Measurements from ENCODE around the gene LAPTM5. TPM values are rescaled to one million over a fixed set of nuclear protein-coding genes. Genes with fewer than 3 reads are reported as not detected.

Gene LAPTM5
- total RNA-seq, 1 donor from 2014 or later: not detected

DNA sequence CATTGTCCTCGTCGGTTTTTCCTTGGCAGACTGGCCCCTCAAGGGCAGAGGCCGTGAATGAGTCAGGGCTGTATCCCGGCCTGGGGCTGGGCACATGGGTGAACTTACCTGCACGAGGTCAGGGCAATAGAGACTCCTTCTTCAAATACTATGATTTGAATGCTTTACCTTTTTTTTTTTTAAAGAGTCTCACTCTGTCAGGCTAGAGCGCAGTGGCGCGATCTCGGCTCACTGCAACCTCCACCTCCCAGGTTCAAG lies 5.0 kb downstream of the LAPTM5 start:
- H3K4me1 ChIP-seq: no peaks in the 10 kb centered on the region
- H3K27ac ChIP-seq: no peak overlapping the region
- no peaks in the 10 kb centered on the region for H3K79me2 ChIP-seq (ENCODE audit: low read depth)
- no peak overlapping the region for H3K9ac ChIP-seq
- Mint-ChIP-seq H3K4me1 (peaks cover 5% of the 10 kb centered on the region), H3K27ac (no peak overlapping the region), H3K36me3 (no peaks in the 10 kb centered on the region), H3K27me3 (ENCODE audit: insufficient read depth, low read depth) (peaks cover 10% of the 10 kb centered on the region), H3K4me3 (no peak overlapping the region), H3K9me3 (no peaks in the 10 kb centered on the region)
- no peaks in the 10 kb centered on the region for H3K9me3 ChIP-seq (ENCODE audit: low read depth)
- no peaks in the 10 kb centered on the region for H3F3A ChIP-seq (ENCODE audit: low read depth)
- no peak overlapping the region for H3K4me2 ChIP-seq
- no peaks in the 10 kb centered on the region for H4K20me1 ChIP-seq (ENCODE audit: low read depth)
- no peak overlapping the region for H3K4me3 ChIP-seq
- H2AFZ ChIP-seq (replicated peaks): no peak overlapping the region
- TF ChIP-seq, protein P1, sequence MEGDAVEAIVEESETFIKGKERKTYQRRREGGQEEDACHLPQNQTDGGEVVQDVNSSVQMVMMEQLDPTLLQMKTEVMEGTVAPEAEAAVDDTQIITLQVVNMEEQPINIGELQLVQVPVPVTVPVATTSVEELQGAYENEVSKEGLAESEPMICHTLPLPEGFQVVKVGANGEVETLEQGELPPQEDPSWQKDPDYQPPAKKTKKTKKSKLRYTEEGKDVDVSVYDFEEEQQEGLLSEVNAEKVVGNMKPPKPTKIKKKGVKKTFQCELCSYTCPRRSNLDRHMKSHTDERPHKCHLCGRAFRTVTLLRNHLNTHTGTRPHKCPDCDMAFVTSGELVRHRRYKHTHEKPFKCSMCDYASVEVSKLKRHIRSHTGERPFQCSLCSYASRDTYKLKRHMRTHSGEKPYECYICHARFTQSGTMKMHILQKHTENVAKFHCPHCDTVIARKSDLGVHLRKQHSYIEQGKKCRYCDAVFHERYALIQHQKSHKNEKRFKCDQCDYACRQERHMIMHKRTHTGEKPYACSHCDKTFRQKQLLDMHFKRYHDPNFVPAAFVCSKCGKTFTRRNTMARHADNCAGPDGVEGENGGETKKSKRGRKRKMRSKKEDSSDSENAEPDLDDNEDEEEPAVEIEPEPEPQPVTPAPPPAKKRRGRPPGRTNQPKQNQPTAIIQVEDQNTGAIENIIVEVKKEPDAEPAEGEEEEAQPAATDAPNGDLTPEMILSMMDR (IDR thresholded peaks at IDR 0.05): no peak
- no peak for TF ChIP-seq EZH2phosphoT487 (IDR thresholded peaks at IDR 0.05)
- TF ChIP-seq EZH2 (IDR thresholded peaks at IDR 0.05): no peak
- no peaks in the 10 kb centered on the region for H3K27me3 ChIP-seq
- no peaks in the 10 kb centered on the region for H3K36me3 ChIP-seq
- DNase-seq (ENCODE audit: low spot score): no peak

DNA sequence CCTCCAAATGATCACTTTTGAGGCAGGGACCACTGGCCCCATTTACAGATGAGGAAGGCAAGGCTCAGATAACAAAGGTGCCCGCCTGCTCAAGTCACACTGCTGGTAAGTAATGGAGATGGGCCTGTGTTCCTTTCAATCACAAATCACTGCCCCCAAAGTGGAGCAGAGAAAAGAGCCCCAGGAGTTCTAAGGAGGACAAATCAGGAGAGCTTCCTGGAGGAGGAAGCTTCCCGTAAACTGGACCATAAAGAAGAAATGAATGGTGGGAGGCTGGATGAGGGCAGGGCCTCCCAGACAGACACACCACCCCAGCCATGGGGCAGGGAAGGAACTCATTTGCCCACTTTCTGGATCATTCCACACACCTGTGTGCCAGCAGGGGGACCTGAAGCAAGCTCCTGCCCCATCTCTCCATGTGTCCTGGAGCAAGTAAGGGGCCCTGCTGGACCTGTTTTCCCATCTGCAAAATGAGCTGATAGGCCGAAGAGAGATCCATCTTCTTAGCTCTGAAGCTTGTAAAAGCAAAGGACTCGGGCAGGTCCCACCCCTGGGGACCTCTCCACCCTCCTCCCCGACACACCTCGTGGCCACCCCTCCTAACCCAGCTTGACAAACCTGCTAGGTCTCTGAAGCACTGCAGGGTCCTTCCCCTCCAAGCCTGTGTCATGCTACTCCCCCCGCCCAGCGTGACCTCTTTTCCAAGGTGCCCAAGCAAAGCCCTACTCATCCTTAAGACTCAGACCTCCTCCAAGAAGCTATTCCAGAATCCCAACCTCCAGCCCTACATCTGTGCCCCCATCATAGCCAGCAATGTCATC lies 5.5 kb downstream of the LAPTM5 start:
- H3K79me2 ChIP-seq (ENCODE audit: low read depth): no peaks in the 10 kb centered on the region
- no peak for DNase-seq (ENCODE audit: low spot score)
- Mint-ChIP-seq H3K36me3 (no peaks in the 10 kb centered on the region), H3K4me1 (peaks cover 6% of the 10 kb centered on the region), H3K9me3 (no peaks in the 10 kb centered on the region), H3K4me3 (no peak overlapping the region), H3K27me3 (ENCODE audit: insufficient read depth, low read depth) (peaks cover 9% of the 10 kb centered on the region), H3K27ac (no peak overlapping the region)
- H3K4me1 ChIP-seq: peaks cover 4% of the 10 kb centered on the region
- no peak overlapping the region for H2AFZ ChIP-seq (replicated peaks)
- no peaks in the 10 kb centered on the region for H3K9me3 ChIP-seq (ENCODE audit: low read depth)
- no peak overlapping the region for H3K4me3 ChIP-seq
- no peaks in the 10 kb centered on the region for H3F3A ChIP-seq (ENCODE audit: low read depth)
- no peaks in the 10 kb centered on the region for H4K20me1 ChIP-seq (ENCODE audit: low read depth)
- H3K9ac ChIP-seq: no peak overlapping the region
- TF ChIP-seq, protein P1 (IDR thresholded peaks at IDR 0.05): no peak
- no peak for TF ChIP-seq EZH2phosphoT487 (IDR thresholded peaks at IDR 0.05)
- no peak for TF ChIP-seq EZH2 (IDR thresholded peaks at IDR 0.05)
- H3K36me3 ChIP-seq: no peaks in the 10 kb centered on the region
- no peak overlapping the region for H3K27ac ChIP-seq
- H3K4me2 ChIP-seq: no peak overlapping the region
- H3K27me3 ChIP-seq: no peaks in the 10 kb centered on the region

DNA sequence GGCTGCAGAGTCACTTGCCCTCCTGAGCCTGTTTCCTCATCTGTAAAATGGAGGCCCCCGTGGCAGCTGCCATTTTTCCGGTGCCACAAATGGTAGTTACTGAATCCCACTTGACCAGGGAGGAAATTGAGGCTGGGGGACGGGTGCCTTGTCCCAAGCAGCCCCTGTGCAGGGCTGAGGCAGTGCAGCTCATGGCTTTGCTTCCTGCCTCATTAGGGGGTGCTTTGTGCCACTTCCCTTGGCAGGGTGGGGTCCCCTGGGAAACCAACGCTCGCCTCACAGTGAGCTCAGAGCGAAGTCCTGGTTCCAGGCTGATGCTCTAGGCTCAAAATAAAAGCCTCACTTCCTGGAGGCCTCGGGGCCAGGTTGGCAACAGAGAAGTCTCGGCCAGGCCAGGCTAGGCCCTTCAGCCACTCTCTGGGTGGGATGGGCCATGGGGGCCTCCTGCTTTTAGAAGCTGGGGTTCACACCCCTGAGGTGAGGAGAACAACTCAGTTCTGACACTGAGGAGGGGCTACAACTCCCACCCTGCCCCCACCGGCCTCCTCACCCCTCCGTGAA lies 6.8 kb downstream of the LAPTM5 start:
- no peak for TF ChIP-seq EZH2phosphoT487 (IDR thresholded peaks at IDR 0.05)
- TF ChIP-seq EZH2 (IDR thresholded peaks at IDR 0.05): no peak
- TF ChIP-seq, protein P1 (IDR thresholded peaks at IDR 0.05): no peak
- no peaks in the 10 kb centered on the region for H4K20me1 ChIP-seq (ENCODE audit: low read depth)
- H2AFZ ChIP-seq (replicated peaks): no peak overlapping the region
- no peaks in the 10 kb centered on the region for H3K9me3 Mint-ChIP-seq
- H3K36me3 Mint-ChIP-seq: no peaks in the 10 kb centered on the region
- no peaks in the 10 kb centered on the region for H3K27me3 ChIP-seq
- no peak overlapping the region for H3K27ac Mint-ChIP-seq
- H3K4me1 ChIP-seq: peaks cover 4% of the 10 kb centered on the region
- H3K4me3 Mint-ChIP-seq: no peak overlapping the region
- no peaks in the 10 kb centered on the region for H3K79me2 ChIP-seq (ENCODE audit: low read depth)
- no peaks in the 10 kb centered on the region for H3F3A ChIP-seq (ENCODE audit: low read depth)
- no peak for DNase-seq (ENCODE audit: low spot score)
- H3K9me3 ChIP-seq (ENCODE audit: low read depth): no peaks in the 10 kb centered on the region
- no peak overlapping the region for H3K9ac ChIP-seq
- H3K4me2 ChIP-seq: no peak overlapping the region
- no peak overlapping the region for H3K4me3 ChIP-seq
- H3K4me1 Mint-ChIP-seq: peaks cover 12% of the 10 kb centered on the region
- H3K27ac ChIP-seq: no peak overlapping the region
- no peaks in the 10 kb centered on the region for H3K36me3 ChIP-seq
- H3K27me3 Mint-ChIP-seq (ENCODE audit: insufficient read depth, low read depth): peaks cover 9% of the 10 kb centered on the region

Data from neural progenitor cell (in vitro differentiated cells).